IMR-90 (cell line): ENCODE measurements around the gene VAMP8. TPM values are rescaled to one million over a fixed set of nuclear protein-coding genes. Genes with fewer than 3 reads are reported as not detected.
"Not testable (repeated sequence)": the region's sequence is repeated elsewhere in the genome, so short reads cannot be mapped to it uniquely, and the experiment has no call there.

ENCODE experiments used
- ATAC-seq: fragments of 200-7000 bp; cut with Tn5 transposase; 2 replicates; pipeline ENCODE4 v1.9.1; 2020; ENCODE audit warnings: low read depth, mild to moderate bottlenecking, moderate library complexity
- BruUV-seq: library from RNA; stranded (reverse); fragments of 400-500 nt; replicated peaks from 2 replicates; lab custom pipeline; 2021; lab: Mats Ljungman, UMichigan
- CTCF ChIA-PET: fragments of 300-600 bp; formaldehyde crosslinking; extraction: SDS; loops from one replicate; lab custom pipeline; 2021; ENCODE audit warnings: antibody characterized with exemption; lab: Yijun Ruan, JAX
- POLR2A ChIA-PET: fragments of 300-600 bp; sonication (Branson Sonifier 250); formaldehyde crosslinking; loops from one replicate; lab custom pipeline; 2022; ENCODE audit warnings: antibody characterized with exemption; ENCODE audit not compliant: unreplicated experiment; lab: Charles Lee
- DNase-seq: peaks from one replicate; pipeline ENCODE4 v3.0.0; 2013
- H2AFZ ChIP-seq: replicated peaks from 2 replicates; pipeline ENCODE3; 2013; ENCODE audit warnings: low read length, mild to moderate bottlenecking; ENCODE audit not compliant: poor library complexity
- H2AK5ac ChIP-seq: 2 replicates; pipeline ENCODE4 v1.6.1; 2013; ENCODE audit warnings: low read depth, low read length, inconsistent platforms
- H2AK9ac ChIP-seq: replicated peaks from 2 replicates; pipeline ENCODE3; 2013; ENCODE audit warnings: mild to moderate bottlenecking, low read depth, low read length, moderate library complexity; ENCODE audit not compliant: poor library complexity
- H2BK120ac ChIP-seq: 2 replicates; pipeline ENCODE4 v1.6.1; 2013; ENCODE audit warnings: low read depth, low read length, inconsistent platforms
- H2BK15ac ChIP-seq: 3 replicates; pipeline ENCODE4 v1.6.1; 2013; ENCODE audit warnings: low read depth, low read length, inconsistent platforms
- H2BK20ac ChIP-seq: 2 replicates; pipeline ENCODE4 v1.6.1; 2013; ENCODE audit warnings: low read depth, mild to moderate bottlenecking, inconsistent platforms, low read length, moderate library complexity
- H2BK5ac ChIP-seq: 2 replicates; pipeline ENCODE4 v1.6.1; 2013; ENCODE audit warnings: mild to moderate bottlenecking, low read depth, low read length, inconsistent platforms; ENCODE audit not compliant: poor library complexity, severe bottlenecking
- H3K14ac ChIP-seq: replicated peaks from 2 replicates; pipeline ENCODE4 v1.6.1; 2013; ENCODE audit warnings: low read depth, low read length, inconsistent platforms
- H3K18ac ChIP-seq: 2 replicates; pipeline ENCODE4 v1.6.1; 2013; ENCODE audit warnings: low read depth, low read length, control low read depth
- H3K23ac ChIP-seq: 2 replicates; pipeline ENCODE4 v1.6.1; 2013; ENCODE audit warnings: low read depth, low read length, inconsistent platforms
- H3K27ac ChIP-seq: 2 replicates; pipeline ENCODE4 v1.5.1; 2013; ENCODE audit warnings: mild to moderate bottlenecking, control low read depth, low read length; ENCODE audit not compliant: insufficient read depth
- H3K27me3 ChIP-seq: 2 replicates; pipeline ENCODE4 v1.6.1; 2013; ENCODE audit warnings: low read length; ENCODE audit not compliant: control insufficient read depth, insufficient read depth
- H3K36me3 ChIP-seq: 2 replicates; pipeline ENCODE4 v1.6.1; 2013; ENCODE audit warnings: low read length, mixed read lengths; ENCODE audit not compliant: control insufficient read depth, insufficient read depth
- H3K4ac ChIP-seq: 2 replicates; pipeline ENCODE4 v1.6.1; 2013; ENCODE audit warnings: low read depth, low read length, inconsistent platforms
- H3K4me1 ChIP-seq: 2 replicates; pipeline ENCODE4 v1.6.1; 2013; ENCODE audit warnings: low read length, mixed read lengths; ENCODE audit not compliant: control insufficient read depth, insufficient read depth
- H3K4me2 ChIP-seq: 2 replicates; pipeline ENCODE4 v1.6.1; 2013; ENCODE audit warnings: low read depth, mild to moderate bottlenecking, control low read depth, low read length, moderate library complexity
- H3K4me3 ChIP-seq: 2 replicates; pipeline ENCODE4 v1.5.1; 2013; ENCODE audit warnings: low read depth, mild to moderate bottlenecking, control low read depth, low read length, moderate library complexity; ENCODE audit not compliant: insufficient read depth
- H3K56ac ChIP-seq: 2 replicates; pipeline ENCODE4 v1.6.1; 2013; ENCODE audit warnings: low read length, inconsistent platforms; ENCODE audit not compliant: insufficient read depth; ENCODE audit errors: extremely low read depth
- H3K79me1 ChIP-seq, 2 experiments: 2 replicates each; pipeline ENCODE4 v1.6.1; 2013; ENCODE audit warnings: low read length in 2 of 2, inconsistent platforms in 1 of 2, low read depth in 1 of 2
- H3K9ac ChIP-seq: 2 replicates; pipeline ENCODE4 v1.6.1; 2013; ENCODE audit warnings: low read depth, low read length, control low read depth
- H3K9me1 ChIP-seq: 2 replicates; pipeline ENCODE4 v1.6.1; 2013; ENCODE audit warnings: low read length, inconsistent platforms; ENCODE audit not compliant: insufficient read depth
- H3K9me3 ChIP-seq: 2 replicates; pipeline ENCODE4 v1.6.1; 2013; ENCODE audit warnings: low read length; ENCODE audit not compliant: control insufficient read depth, insufficient read depth
- H4K20me1 ChIP-seq: 2 replicates; pipeline ENCODE4 v1.6.1; 2013; ENCODE audit warnings: low read length, inconsistent platforms; ENCODE audit not compliant: insufficient read depth
- H4K5ac ChIP-seq: 2 replicates; pipeline ENCODE4 v1.6.1; 2013; ENCODE audit warnings: mild to moderate bottlenecking, low read depth, low read length, control low read depth
- H4K8ac ChIP-seq, 2 experiments: 2 replicates each; pipeline ENCODE4 v1.6.1; 2013; ENCODE audit warnings: low read depth in 2 of 2, low read length in 2 of 2, control low read depth in 1 of 2, inconsistent platforms in 1 of 2
- H4K91ac ChIP-seq: 2 replicates; pipeline ENCODE4 v1.6.1; 2013; ENCODE audit warnings: low read depth, low read length, inconsistent platforms; ENCODE audit not compliant: insufficient read depth
- WGBS, 2 experiments: methylation state at CpG; one replicate each; pipeline versions ENCODE4 v1.1.5 to v1.1.7; 2013; ENCODE audit warnings: missing lambda C conversion rate in 2 of 2; ENCODE audit not compliant: insufficient read length in 1 of 2; ENCODE audit errors: extremely low coverage in 2 of 2; 5-methylcytosine and 5-hydroxymethylcytosine counted together
- dilution Hi-C: fragments of 300-500 bp; cut with HindIII; formaldehyde crosslinking; loops from one replicate; pipeline ENCODE4 v1.14.3; 2018; ENCODE audit warnings: low sequenced_read_pairs; ENCODE audit not compliant: unreplicated experiment
- in situ Hi-C: fragments of 300-500 bp; cut with MboI; formaldehyde crosslinking; loops from 3 replicates; pipeline ENCODE4 v1.14.3; 2019; ENCODE audit warnings: low sequenced_read_pairs, inconsistent platforms, mixed read lengths
- intact Hi-C: fragments of 100-400 bp; cut with micrococcal nuclease; formaldehyde crosslinking; loops from 2 replicates; pipeline ENCODE4 v1.10.0; 2022
- polyA plus RNA-seq, 3 experiments: library from polyadenylated mRNA; depleted of rRNA; stranded (reverse); fragments of >200 nt; gene quantifications; 2 replicates each; pipeline ENCODE4 v1.2.3, GENCODE V29; 2012; ENCODE audit warnings: low replicate concordance in 1 of 3
- total RNA-seq: library from RNA; depleted of rRNA; stranded (reverse); fragments of >200 nt; gene quantifications from 2 replicates; pipeline ENCODE4 v1.2.3, GENCODE V29; 2012

Gene VAMP8
- total and polyA plus RNA-seq, 2 of the 4 experiments (the other 2 are of a cell fraction), result 0.90 to 1.9 TPM

DNA sequence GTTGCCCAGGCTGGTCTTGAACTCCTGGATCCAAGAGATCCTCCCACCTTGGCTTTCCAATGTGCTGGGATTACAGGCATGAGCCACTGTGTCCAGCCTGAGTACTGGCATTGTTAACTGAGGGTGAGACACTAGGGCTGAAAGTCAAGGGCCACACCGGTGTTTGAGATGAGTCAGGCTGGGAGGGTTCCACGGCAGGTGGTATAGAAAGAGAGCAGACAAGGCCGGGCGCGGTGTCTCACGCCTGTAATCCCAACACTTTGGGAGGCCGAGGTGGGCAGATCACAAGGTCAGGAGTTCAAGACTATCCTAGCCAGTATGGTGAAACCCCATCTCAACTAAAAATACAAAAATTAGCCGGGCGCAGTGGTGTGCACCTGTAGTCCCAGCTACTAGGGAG lies 14.9 kb downstream of the VAMP8 start:
- H3K36me3 ChIP-seq, dilution Hi-C loops, H3K4me2 ChIP-seq, POLR2A ChIA-PET, H3K9ac ChIP-seq, H3K14ac ChIP-seq, H3K27me3 ChIP-seq, ATAC-seq, in situ Hi-C loops, H2BK120ac ChIP-seq, H4K91ac ChIP-seq, H3K18ac ChIP-seq, H2BK15ac ChIP-seq, DNase-seq, H3K4ac ChIP-seq, H3K23ac ChIP-seq, H2BK5ac ChIP-seq, CTCF ChIA-PET, H4K5ac ChIP-seq, H2AK9ac ChIP-seq, BruUV-seq, H4K8ac ChIP-seq, H3K56ac ChIP-seq, H3K9me3 ChIP-seq, intact Hi-C loops, H3K4me3 ChIP-seq, H2AFZ ChIP-seq, H3K27ac ChIP-seq: not testable (repeated sequence)
- Histone ChIP-seq H2BK20ac (peak overlapping the region; percentile 3; the same call in 1 of the 2 replicates), H3K4me1 (peaks cover 26% of the 10 kb centered on the region), H3K79me1 (peaks cover 39 to 79% of the 10 kb centered on the region in 2 experiments), H3K9me1 (peaks cover 34% of the 10 kb centered on the region), H2AK5ac (peak overlapping the region; percentile 24; the same call in 1 of the 2 replicates), H4K20me1 (peaks cover 21% of the 10 kb centered on the region)
- no CpG with 5 or more reads among the region's 9 CpGs for WGBS, 2 experiments
